ENCODE results near the gene KREMEN2. TPM values are rescaled to one million over a fixed set of nuclear protein-coding genes. Genes with fewer than 3 reads are reported as not detected.

Gene KREMEN2
- total and polyA plus RNA-seq, 2 of the 13 experiments (the other 11 are each of a cell fraction or from before 2014, with no cell fraction given), result 0.48 to 1.2 TPM

DNA sequence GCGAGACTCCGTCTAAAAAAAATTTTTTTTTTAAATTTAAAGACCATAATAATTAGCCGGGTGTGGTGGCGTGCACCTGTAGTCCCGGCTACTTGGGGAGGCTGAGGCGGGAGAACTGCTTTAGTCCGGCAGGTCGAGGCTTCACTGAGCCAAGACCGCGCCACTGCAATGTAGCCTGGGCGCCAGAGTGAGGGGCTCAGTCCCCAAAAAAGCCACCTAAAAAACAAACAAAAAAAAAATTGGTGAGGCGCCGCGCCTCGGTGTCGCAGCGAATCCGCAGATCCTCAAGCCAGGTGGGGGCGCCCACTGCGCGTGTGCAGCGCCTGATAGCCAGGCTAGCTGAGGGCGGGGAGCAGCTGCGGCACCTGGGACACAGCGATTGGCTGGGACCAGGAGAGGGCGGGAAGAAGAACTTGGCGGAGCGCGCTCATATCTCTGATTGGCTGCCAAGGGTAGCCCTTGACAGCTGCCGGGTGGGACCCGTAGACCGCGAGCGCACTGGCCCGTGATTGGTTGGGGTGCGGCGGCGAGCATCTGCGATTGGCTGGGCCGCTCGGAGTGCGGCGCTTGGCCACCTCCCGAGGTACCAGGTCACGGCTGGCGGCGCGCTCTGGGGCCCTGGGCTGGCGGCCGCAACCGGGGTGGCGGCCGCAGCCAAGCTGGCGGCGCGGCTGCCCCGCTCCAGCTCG lies 39.7 kb downstream of the KREMEN2 start (continued):
- TF ChIP-seq, protein P1, sequence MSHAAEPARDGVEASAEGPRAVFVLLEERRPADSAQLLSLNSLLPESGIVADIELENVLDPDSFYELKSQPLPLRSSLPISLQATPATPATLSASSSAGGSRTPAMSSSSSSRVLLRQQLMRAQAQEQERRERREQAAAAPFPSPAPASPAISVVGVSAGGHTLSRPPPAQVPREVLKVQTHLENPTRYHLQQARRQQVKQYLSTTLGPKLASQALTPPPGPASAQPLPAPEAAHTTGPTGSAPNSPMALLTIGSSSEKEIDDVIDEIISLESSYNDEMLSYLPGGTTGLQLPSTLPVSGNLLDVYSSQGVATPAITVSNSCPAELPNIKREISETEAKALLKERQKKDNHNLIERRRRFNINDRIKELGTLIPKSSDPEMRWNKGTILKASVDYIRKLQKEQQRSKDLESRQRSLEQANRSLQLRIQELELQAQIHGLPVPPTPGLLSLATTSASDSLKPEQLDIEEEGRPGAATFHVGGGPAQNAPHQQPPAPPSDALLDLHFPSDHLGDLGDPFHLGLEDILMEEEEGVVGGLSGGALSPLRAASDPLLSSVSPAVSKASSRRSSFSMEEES (CRISPR knock-in tag; IDR thresholded peaks at IDR 0.05), result peak; percentile 62; the same call in 1 of the 2 replicates
- TF ChIP-seq FOXK1 (CRISPR knock-in tag; IDR thresholded peaks at IDR 0.05; ENCODE audit: borderline replicate concordance, low read depth) (no peak), RAD21 (CRISPR knock-in tag; IDR thresholded peaks at IDR 0.05) (peak; percentile 96), TARDBP (CRISPR knock-in tag; IDR thresholded peaks at IDR 0.05) (0 out of 2 replicates have a peak, but pooled peaks have one; percentile 48), MEF2D (CRISPR knock-in tag; IDR thresholded peaks at IDR 0.05) (peak; percentile 57; the same call in 1 of the 2 replicates), ZNF564 (CRISPR knock-in tag; IDR thresholded peaks at IDR 0.05) (no peak), MEIS1 (CRISPR knock-in tag; IDR thresholded peaks at IDR 0.05; ENCODE audit: borderline replicate concordance) (peak; percentile 93; the same call in 1 of the 2 replicates), MIXL1 (CRISPR knock-in tag; IDR thresholded peaks at IDR 0.05) (peak; percentile 38; the same call in 1 of the 2 replicates), SMAD3 (CRISPR knock-in tag; IDR thresholded peaks at IDR 0.05) (0 out of 2 replicates have a peak, but pooled peaks have one; percentile 64)
- TF ChIP-seq, protein P2, sequence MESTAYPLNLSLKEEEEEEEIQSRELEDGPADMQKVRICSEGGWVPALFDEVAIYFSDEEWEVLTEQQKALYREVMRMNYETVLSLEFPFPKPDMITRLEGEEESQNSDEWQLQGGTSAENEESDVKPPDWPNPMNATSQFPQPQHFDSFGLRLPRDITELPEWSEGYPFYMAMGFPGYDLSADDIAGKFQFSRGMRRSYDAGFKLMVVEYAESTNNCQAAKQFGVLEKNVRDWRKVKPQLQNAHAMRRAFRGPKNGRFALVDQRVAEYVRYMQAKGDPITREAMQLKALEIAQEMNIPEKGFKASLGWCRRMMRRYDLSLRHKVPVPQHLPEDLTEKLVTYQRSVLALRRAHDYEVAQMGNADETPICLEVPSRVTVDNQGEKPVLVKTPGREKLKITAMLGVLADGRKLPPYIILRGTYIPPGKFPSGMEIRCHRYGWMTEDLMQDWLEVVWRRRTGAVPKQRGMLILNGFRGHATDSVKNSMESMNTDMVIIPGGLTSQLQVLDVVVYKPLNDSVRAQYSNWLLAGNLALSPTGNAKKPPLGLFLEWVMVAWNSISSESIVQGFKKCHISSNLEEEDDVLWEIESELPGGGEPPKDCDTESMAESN (CRISPR knock-in tag; conservative IDR thresholded peaks at IDR 0.05), result 0 out of 2 replicates have a peak, but pooled peaks have one; percentile 51
- TF ChIP-seq, protein P3, sequence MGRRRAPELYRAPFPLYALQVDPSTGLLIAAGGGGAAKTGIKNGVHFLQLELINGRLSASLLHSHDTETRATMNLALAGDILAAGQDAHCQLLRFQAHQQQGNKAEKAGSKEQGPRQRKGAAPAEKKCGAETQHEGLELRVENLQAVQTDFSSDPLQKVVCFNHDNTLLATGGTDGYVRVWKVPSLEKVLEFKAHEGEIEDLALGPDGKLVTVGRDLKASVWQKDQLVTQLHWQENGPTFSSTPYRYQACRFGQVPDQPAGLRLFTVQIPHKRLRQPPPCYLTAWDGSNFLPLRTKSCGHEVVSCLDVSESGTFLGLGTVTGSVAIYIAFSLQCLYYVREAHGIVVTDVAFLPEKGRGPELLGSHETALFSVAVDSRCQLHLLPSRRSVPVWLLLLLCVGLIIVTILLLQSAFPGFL (CRISPR knock-in tag; IDR thresholded peaks at IDR 0.05), result no peak
- TF ChIP-seq, protein P4, sequence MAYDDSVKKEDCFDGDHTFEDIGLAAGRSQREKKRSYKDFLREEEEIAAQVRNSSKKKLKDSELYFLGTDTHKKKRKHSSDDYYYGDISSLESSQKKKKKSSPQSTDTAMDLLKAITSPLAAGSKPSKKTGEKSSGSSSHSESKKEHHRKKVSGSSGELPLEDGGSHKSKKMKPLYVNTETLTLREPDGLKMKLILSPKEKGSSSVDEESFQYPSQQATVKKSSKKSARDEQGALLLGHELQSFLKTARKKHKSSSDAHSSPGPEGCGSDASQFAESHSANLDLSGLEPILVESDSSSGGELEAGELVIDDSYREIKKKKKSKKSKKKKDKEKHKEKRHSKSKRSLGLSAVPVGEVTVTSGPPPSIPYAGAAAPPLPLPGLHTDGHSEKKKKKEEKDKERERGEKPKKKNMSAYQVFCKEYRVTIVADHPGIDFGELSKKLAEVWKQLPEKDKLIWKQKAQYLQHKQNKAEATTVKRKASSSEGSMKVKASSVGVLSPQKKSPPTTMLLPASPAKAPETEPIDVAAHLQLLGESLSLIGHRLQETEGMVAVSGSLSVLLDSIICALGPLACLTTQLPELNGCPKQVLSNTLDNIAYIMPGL (CRISPR knock-in tag; IDR thresholded peaks at IDR 0.05; ENCODE audit: borderline replicate concordance in 1 of 2, low read depth in 1 of 2), result peak; percentile 69 to 86; a peak in 2 of 4 replicates
- TF ChIP-seq, protein P5, sequence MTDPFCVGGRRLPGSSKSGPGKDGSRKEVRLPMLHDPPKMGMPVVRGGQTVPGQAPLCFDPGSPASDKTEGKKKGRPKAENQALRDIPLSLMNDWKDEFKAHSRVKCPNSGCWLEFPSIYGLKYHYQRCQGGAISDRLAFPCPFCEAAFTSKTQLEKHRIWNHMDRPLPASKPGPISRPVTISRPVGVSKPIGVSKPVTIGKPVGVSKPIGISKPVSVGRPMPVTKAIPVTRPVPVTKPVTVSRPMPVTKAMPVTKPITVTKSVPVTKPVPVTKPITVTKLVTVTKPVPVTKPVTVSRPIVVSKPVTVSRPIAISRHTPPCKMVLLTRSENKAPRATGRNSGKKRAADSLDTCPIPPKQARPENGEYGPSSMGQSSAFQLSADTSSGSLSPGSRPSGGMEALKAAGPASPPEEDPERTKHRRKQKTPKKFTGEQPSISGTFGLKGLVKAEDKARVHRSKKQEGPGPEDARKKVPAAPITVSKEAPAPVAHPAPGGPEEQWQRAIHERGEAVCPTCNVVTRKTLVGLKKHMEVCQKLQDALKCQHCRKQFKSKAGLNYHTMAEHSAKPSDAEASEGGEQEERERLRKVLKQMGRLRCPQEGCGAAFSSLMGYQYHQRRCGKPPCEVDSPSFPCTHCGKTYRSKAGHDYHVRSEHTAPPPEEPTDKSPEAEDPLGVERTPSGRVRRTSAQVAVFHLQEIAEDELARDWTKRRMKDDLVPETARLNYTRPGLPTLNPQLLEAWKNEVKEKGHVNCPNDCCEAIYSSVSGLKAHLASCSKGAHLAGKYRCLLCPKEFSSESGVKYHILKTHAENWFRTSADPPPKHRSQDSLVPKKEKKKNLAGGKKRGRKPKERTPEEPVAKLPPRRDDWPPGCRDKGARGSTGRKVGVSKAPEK (CRISPR knock-in tag; IDR thresholded peaks at IDR 0.05; ENCODE audit: borderline replicate concordance), result no peak

Measured in HepG2 (cell line).